Activated CD8-positive, alpha-beta memory T cell treated with anti-CD3 and anti-CD28 coated beads, Interleukin-2, amount 50 U/mL, for 24 hours (primary cell): ENCODE data around the gene DMAP1.

ENCODE experiments used
- DNase-seq: peaks from one replicate; pipeline ENCODE4 v3.0.0-alpha.2; 2020; ENCODE audit errors: extremely low read depth

Gene DMAP1

GRCh38 chr1:44251989-44252671 lies 38.9 kb downstream of the DMAP1 start:
- DNase-seq, result no peak

GRCh38 chr1:44254392-44254910 lies 41.2 kb downstream of the DMAP1 start:
- DNase-seq, result no peak

GRCh38 chr1:44256762-44257554 lies 43.7 kb downstream of the DMAP1 start:
- DNase-seq, result no peak

- no peak for DNase-seq
Measured at GRCh38 chr1:44259090-44259489, 45.8 kb downstream of the DMAP1 start.

- no peak for DNase-seq
Measured at GRCh38 chr1:44260792-44261170, 47.5 kb downstream of the DMAP1 start.

- no peak for DNase-seq
Measured at GRCh38 chr1:44261171-44261817, 48.0 kb downstream of the DMAP1 start.

- no peak for DNase-seq
Measured at GRCh38 chr1:44261962-44262361, 48.7 kb downstream of the DMAP1 start.

- no peak for DNase-seq
Measured at GRCh38 chr1:44262414-44262813, 49.1 kb downstream of the DMAP1 start.

GRCh38 chr1:44262816-44263567 lies 49.7 kb downstream of the DMAP1 start:
- no peak for DNase-seq

GRCh38 chr1:44263568-44264450 lies 50.5 kb downstream of the DMAP1 start:
- no peak for DNase-seq

- DNase-seq, result no peak
Measured at GRCh38 chr1:44264451-44264771, 51.1 kb downstream of the DMAP1 start.

GRCh38 chr1:44265656-44266358 lies 52.5 kb downstream of the DMAP1 start:
- no peak for DNase-seq

GRCh38 chr1:44266400-44267344 lies 53.4 kb downstream of the DMAP1 start:
- no peak for DNase-seq

GRCh38 chr1:44267438-44267837 lies 54.2 kb downstream of the DMAP1 start:
- no peak for DNase-seq

GRCh38 chr1:44268054-44268453 lies 54.8 kb downstream of the DMAP1 start:
- no peak for DNase-seq
